ENCODE results near the gene NKX1-2. TPM values are rescaled to one million over a fixed set of nuclear protein-coding genes. Genes with fewer than 3 reads are reported as not detected.
A peak's percentile ranks its signal among the peaks of the same experiment; 100 is the strongest.

Gene NKX1-2
- total and polyA plus RNA-seq, 2 of the 8 experiments (the other 6 are each of a cell fraction or from before 2014, with no cell fraction given): 12.7 to 34.9 TPM

- TF ChIP-seq CTBP2 (IDR thresholded peaks at IDR 0.05; ENCODE audit: borderline replicate concordance, insufficient read depth, insufficient read length, low read length): no peak
- TF ChIP-seq TEAD4 (IDR thresholded peaks at IDR 0.05; ENCODE audit: low read depth, low read length): no peak
- TF ChIP-seq GABPA (IDR thresholded peaks at IDR 0.05; ENCODE audit: borderline replicate concordance, insufficient read depth, low read length): 0 out of 2 replicates have a peak, but pooled peaks have one; percentile 50
- no peak for TF ChIP-seq KDM1A (IDR thresholded peaks at IDR 0.05; ENCODE audit: borderline replicate concordance, low read length)
- TF ChIP-seq RNF2 (IDR thresholded peaks at IDR 0.05; ENCODE audit: borderline replicate concordance, low read depth, low read length, missing control alignments, poor library complexity, severe bottlenecking): no peak
- TF ChIP-seq RBBP5 (IDR thresholded peaks at IDR 0.05; ENCODE audit: borderline replicate concordance, low read depth, low read length): 0 out of 2 replicates have a peak, but pooled peaks have one; percentile 13
- TF ChIP-seq, protein P1, sequence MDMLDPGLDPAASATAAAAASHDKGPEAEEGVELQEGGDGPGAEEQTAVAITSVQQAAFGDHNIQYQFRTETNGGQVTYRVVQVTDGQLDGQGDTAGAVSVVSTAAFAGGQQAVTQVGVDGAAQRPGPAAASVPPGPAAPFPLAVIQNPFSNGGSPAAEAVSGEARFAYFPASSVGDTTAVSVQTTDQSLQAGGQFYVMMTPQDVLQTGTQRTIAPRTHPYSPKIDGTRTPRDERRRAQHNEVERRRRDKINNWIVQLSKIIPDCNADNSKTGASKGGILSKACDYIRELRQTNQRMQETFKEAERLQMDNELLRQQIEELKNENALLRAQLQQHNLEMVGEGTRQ (IDR thresholded peaks at IDR 0.05; ENCODE audit: low read length): no peak
- peak; percentile 64 for TF ChIP-seq SAP30 (IDR thresholded peaks at IDR 0.05; ENCODE audit: insufficient read depth, insufficient replicate concordance, low read length)
- TF ChIP-seq ZNF274 (IDR thresholded peaks at IDR 0.05; ENCODE audit: borderline replicate concordance, extremely low read depth, low read length): no peak
- no peak for TF ChIP-seq YY1 (IDR thresholded peaks at IDR 0.05; ENCODE audit: low read depth, low read length)
- no peak for TF ChIP-seq ASH2L (IDR thresholded peaks at IDR 0.05; ENCODE audit: low read length)
- TF ChIP-seq CBX5 (IDR thresholded peaks at IDR 0.05; ENCODE audit: low read depth, low read length): no peak
- no peak for TF ChIP-seq TBP (IDR thresholded peaks at IDR 0.05; ENCODE audit: low read depth, low read length)
- TF ChIP-seq, protein P2, sequence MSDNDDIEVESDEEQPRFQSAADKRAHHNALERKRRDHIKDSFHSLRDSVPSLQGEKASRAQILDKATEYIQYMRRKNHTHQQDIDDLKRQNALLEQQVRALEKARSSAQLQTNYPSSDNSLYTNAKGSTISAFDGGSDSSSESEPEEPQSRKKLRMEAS (IDR thresholded peaks at IDR 0.05): peak; percentile 90
- no peak for TF ChIP-seq RAD21 (IDR thresholded peaks at IDR 0.05 in 1 of 2, conservative IDR thresholded peaks at IDR 0.05 in 1 of 2; ENCODE audit: low read depth in 2 of 2, low read length in 2 of 2)
- no peak for TF ChIP-seq POLR2A (IDR thresholded peaks at IDR 0.05; ENCODE audit: control extremely low read depth in 1 of 2, low read depth in 2 of 2, low read length in 2 of 2)
- TF ChIP-seq, protein P3, sequence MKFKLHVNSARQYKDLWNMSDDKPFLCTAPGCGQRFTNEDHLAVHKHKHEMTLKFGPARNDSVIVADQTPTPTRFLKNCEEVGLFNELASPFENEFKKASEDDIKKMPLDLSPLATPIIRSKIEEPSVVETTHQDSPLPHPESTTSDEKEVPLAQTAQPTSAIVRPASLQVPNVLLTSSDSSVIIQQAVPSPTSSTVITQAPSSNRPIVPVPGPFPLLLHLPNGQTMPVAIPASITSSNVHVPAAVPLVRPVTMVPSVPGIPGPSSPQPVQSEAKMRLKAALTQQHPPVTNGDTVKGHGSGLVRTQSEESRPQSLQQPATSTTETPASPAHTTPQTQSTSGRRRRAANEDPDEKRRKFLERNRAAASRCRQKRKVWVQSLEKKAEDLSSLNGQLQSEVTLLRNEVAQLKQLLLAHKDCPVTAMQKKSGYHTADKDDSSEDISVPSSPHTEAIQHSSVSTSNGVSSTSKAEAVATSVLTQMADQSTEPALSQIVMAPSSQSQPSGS (IDR thresholded peaks at IDR 0.05; ENCODE audit: low read length): no peak
- peak; percentile 87 for TF ChIP-seq KDM4A (IDR thresholded peaks at IDR 0.05; ENCODE audit: low read depth, low read length, severe bottlenecking)
- TF ChIP-seq FOSL1 (IDR thresholded peaks at IDR 0.05; ENCODE audit: insufficient read depth, low read depth, low read length): no peak
Measured at GRCh38 chr10:124447751-124448466, 1.9 kb downstream of the NKX1-2 start (continued).

Measured in H1 (cell line).